Suprapubic skin (tissue), 3 donors: ENCODE results near the gene GALNT8.

Source experiments
- EP300 ChIP-seq: sonication (generic); formaldehyde crosslinking; IDR thresholded peaks from one replicate; pipeline ENCODE4 v1.6.1; 2017; ENCODE audit warnings: antibody characterized with exemption
- POLR2A ChIP-seq, 2 donors: fragments of 450-650 bp; IDR thresholded peaks; one replicate each; pipeline ENCODE4 v1.6.1; 2017; ENCODE audit warnings: antibody characterized with exemption in 2 of 2, mild to moderate bottlenecking in 2 of 2, moderate library complexity in 2 of 2
- TF ChIP-seq, protein P1 (sequence below), 2 donors: fragments of 200-600 bp in 1 of 2; fragments of 450-650 bp in 1 of 2; sonication (generic) in 1 of 2; IDR thresholded peaks; one replicate each; pipeline ENCODE4 v1.5.1; 2016 to 2019; ENCODE audit warnings: antibody characterized with exemption in 2 of 2, mild to moderate bottlenecking in 1 of 2, moderate library complexity in 1 of 2

DNA sequence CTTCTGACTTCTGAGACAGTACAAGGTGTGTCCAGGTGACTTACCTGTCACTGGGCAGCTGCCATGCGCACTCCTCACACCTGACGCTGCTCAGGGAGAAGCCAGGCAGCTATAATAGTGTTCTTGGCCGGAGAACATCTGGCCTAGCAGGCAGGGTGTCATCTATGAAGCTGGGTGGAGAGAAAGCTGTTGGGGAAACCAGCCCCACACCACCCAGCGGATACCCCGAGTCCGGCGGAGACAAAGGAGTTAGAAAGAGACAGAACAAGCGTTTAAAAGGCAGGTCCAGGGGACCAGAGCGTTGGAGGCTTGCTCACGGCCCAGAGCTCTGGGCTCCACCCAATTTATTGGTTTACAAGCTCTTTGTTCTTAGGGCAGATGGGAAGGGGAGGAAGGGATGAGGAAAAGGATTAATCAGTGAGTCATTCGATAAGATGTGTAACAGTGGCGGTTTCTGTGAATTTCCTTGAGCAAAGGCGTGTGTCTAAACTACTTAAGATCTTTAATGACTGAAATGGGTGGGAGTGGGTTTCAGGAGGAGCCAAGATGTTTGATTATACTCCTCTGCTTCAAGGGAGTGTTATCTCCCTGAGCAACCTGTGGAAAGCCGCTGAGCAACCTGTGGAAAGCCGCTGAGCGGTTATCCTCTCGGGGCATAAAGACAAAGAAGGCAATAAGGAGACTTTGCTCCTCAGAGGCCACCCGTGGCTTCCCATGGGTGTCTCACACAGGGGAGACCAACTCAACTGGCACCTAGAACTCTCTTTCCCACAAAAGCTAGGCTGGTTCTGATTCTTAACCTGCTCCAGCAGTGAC lies at the start of gene GALNT8:
- TF ChIP-seq, protein P1, sequence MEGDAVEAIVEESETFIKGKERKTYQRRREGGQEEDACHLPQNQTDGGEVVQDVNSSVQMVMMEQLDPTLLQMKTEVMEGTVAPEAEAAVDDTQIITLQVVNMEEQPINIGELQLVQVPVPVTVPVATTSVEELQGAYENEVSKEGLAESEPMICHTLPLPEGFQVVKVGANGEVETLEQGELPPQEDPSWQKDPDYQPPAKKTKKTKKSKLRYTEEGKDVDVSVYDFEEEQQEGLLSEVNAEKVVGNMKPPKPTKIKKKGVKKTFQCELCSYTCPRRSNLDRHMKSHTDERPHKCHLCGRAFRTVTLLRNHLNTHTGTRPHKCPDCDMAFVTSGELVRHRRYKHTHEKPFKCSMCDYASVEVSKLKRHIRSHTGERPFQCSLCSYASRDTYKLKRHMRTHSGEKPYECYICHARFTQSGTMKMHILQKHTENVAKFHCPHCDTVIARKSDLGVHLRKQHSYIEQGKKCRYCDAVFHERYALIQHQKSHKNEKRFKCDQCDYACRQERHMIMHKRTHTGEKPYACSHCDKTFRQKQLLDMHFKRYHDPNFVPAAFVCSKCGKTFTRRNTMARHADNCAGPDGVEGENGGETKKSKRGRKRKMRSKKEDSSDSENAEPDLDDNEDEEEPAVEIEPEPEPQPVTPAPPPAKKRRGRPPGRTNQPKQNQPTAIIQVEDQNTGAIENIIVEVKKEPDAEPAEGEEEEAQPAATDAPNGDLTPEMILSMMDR (IDR thresholded peaks at IDR 0.05) = no peak
- TF ChIP-seq EP300 (no peak), POLR2A (IDR thresholded peaks at IDR 0.05) (no peak)
